ENCODE results near the gene SRC.
"Not testable (repeated sequence)": the region's sequence is repeated elsewhere in the genome, so short reads cannot be mapped to it uniquely, and the experiment has no call there.

SRC gene

GRCh38 chr20:37357481-37358365, 11.8 kb downstream of the SRC start:
- peak overlapping the region in 19 of 21 experiments; percentile 3 to 87 (median 63) for H3K27ac ChIP-seq
- H3K4me3 ChIP-seq, result peak overlapping the region in 1 of 7 experiments; percentile 11

GRCh38 chr20:37358366-37359150, 12.6 kb downstream of the SRC start:
- H3K4me3 ChIP-seq, result peak overlapping the region in 1 of 7 experiments; percentile 11

GRCh38 chr20:37359331-37359730, 13.4 kb downstream of the SRC start:
- Histone ChIP-seq H3K4me3 (no peak overlapping the region), H3K27ac (peak overlapping the region in 15 of 21 experiments; percentile 6 to 87 (median 65))

More at GRCh38 chr20:37358366-37359150, 12.6 kb downstream of the SRC start:
- H3K27ac ChIP-seq, result peak overlapping the region in 19 of 21 experiments; percentile 3 to 87 (median 63)

- H3K4me3 ChIP-seq, result no peak overlapping the region
- peak overlapping the region in 5 of 21 experiments; percentile 37 to 81 (median 71) for H3K27ac ChIP-seq
Observed at GRCh38 chr20:37359836-37360235, 13.9 kb downstream of the SRC start.

GRCh38 chr20:37360391-37361115, 14.6 kb downstream of the SRC start:
- H3K4me3 ChIP-seq, result no peak overlapping the region

GRCh38 chr20:37361336-37361735, 15.4 kb downstream of the SRC start:
- Histone ChIP-seq H3K27ac (no peak overlapping the region), H3K4me3 (no peak overlapping the region)

More at GRCh38 chr20:37360391-37361115, 14.6 kb downstream of the SRC start:
- H3K27ac ChIP-seq, result no peak overlapping the region

GRCh38 chr20:37362231-37362792, 16.4 kb downstream of the SRC start:
- H3K27ac ChIP-seq, result peak overlapping the region in 1 of 21 experiments; percentile 4
- H3K4me3 ChIP-seq, result no peak overlapping the region

GRCh38 chr20:37362821-37363220, 16.9 kb downstream of the SRC start:
- peak overlapping the region in 1 of 21 experiments; percentile 4 for H3K27ac ChIP-seq

GRCh38 chr20:37363221-37364012, 17.5 kb downstream of the SRC start:
- Histone ChIP-seq H3K27ac (no peak overlapping the region), H3K4me3 (no peak overlapping the region)

More at GRCh38 chr20:37362821-37363220, 16.9 kb downstream of the SRC start:
- no peak overlapping the region for H3K4me3 ChIP-seq

- Histone ChIP-seq H3K4me3 (no peak overlapping the region), H3K27ac (no peak overlapping the region)
Observed at GRCh38 chr20:37364013-37364926, 18.3 kb downstream of the SRC start.

- Histone ChIP-seq H3K4me3 (no peak overlapping the region), H3K27ac (no peak overlapping the region)
Observed at GRCh38 chr20:37364927-37365272, 19.0 kb downstream of the SRC start.

- H3K4me3 ChIP-seq, result no peak overlapping the region
- H3K27ac ChIP-seq, result peak overlapping the region in 3 of 21 experiments; percentile 2 to 45 (median 10)
Observed at GRCh38 chr20:37365760-37366638, 20.1 kb downstream of the SRC start.

GRCh38 chr20:37366743-37367142, 20.8 kb downstream of the SRC start:
- Histone ChIP-seq H3K4me3 (no peak overlapping the region), H3K27ac (peak overlapping the region in 2 of 21 experiments; percentile 2 to 45)

- no peak overlapping the region for H3K4me3 ChIP-seq
- no peak overlapping the region for H3K27ac ChIP-seq
Observed at GRCh38 chr20:37369846-37370245, 23.9 kb downstream of the SRC start.

GRCh38 chr20:37371845-37372244, 25.9 kb downstream of the SRC start:
- H3K27ac ChIP-seq, H3K4me3 ChIP-seq: not testable (repeated sequence)

- Histone ChIP-seq H3K27ac (no peak overlapping the region), H3K4me3 (no peak overlapping the region)
Observed at GRCh38 chr20:37372441-37372840, 26.5 kb downstream of the SRC start.
